EL (cell line): ENCODE measurements around the gene ASXL1.

Experiments used
- DNase-seq: peaks from one replicate; pipeline ENCODE4 v3.0.0-alpha.2; 2016

ASXL1 gene

GRCh38 chr20:32483351-32484224 is 125.5 kb downstream of the ASXL1 start:
- DNase-seq = peak; percentile 88

DNA sequence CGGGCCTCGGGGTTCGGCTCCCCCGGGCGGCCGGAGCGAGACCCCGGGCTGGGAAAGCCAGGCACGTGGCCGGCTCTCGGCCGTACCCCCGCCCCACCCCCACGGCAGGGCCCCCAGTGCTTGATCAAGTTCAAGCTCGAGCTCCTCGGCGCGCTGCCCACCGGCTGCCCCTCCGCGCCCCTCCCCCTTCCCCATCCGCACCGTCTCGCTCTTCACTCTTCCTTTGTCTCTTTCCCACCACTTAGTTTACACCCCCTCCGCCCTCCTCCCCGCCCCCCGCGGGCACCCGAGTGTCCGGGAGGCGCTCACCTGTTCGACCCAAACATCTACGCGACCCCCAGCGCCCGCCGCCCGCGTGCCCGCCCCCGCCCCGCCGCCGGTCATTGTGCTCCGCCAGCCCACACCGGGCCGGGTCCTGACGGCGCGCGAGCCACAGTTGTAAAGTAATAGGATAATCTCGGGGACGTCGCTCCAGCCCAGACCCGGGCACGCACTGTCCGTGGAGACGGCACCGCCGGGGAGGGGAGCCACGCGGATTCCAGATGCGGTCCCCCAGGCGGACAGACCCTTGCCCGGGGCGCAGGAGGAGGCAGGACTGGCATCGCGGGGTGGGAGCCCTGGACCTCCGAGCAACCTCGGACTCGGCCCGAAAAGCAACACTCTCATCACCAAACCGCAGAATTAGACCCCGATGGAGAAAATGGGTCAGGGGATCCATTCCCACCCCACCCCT is 126.3 kb downstream of the ASXL1 start:
- peak; percentile 28 for DNase-seq

GRCh38 chr20:32484958-32485769 is 127.0 kb downstream of the ASXL1 start:
- peak; percentile 81 for DNase-seq

DNA sequence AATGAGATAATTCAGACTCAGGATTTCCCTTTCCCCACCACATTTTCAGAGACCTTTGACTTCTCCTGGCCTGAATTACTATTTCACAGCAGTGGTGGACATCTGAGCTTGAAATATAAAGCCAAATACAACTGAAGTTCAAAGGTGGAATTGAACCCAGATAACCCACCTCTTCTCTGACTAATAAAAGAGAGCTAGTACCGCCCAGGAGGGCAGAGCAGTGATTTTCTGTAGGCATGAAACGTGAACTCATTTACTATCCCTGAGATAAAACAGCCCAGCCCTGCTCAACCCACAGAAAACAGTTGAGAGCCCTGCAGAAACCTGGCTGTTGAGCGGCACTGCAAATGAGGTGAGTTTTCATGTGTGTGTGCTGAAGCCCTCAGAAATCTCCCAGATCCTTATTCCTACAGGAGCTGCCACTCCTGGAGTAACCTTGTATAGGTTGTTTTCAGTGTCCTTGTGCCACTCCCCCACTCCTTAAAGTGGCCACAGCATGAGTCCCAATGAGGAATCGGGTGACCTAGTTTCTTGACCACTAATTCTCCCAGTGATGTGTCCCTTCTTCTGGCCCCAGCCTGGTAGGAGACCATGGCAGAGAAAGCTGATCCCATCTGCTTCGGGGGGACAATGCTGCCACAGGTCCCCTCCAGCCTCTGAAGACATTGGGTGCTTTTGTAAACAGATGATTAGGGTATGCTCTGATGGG is 127.8 kb downstream of the ASXL1 start:
- no peak for DNase-seq

GRCh38 chr20:32487381-32487780 is 129.2 kb downstream of the ASXL1 start:
- DNase-seq = no peak

DNA sequence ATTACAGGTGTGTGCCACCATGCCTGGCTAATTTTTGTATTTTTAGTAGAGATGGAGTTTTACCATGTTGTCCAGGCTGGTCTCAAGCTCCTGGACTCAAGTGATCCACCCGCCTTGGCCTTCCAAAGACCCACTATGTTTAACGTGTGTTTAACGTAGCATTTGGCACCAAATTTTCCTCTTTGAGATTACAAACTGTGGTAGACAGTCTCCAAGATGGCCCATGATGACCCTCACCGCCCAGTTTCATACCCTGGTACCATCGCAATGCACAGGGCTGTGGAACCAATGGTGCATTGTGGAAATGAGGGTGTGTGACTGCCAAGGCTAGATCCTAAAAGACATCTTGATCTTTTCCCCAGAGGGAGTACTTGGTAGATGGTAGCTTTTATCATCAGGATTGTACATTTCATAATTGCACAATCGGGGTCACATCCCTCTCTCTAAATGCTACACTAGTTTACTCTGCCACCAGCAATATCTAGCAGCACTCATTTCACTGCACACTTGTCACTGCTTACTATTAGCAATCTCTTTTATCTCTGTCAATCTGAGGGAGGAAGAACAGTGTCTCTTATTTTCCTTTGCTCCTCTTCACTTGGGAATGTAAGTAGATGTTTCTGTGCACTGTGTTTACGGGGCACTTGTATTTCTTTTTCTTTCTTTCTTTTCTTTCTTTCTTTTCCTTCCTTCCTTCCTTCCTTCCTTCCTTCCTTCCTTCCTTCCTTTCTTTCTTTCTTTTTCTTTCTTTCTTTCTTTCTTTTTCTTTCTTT is 130.1 kb downstream of the ASXL1 start:
- DNase-seq = no peak
